Osteoblast (primary cell): Measurements from ENCODE around the gene EFCAB10. TPM values are rescaled to one million over a fixed set of nuclear protein-coding genes. Genes with fewer than 3 reads are reported as not detected.
A peak's percentile ranks its signal among the peaks of the same experiment; 100 is the strongest.

Source experiments
- DNase-seq: peaks from one replicate; pipeline ENCODE4 v3.0.0; 2011; ENCODE audit warnings: low spot score, mixed read lengths; ENCODE audit not compliant: insufficient read length; ENCODE audit errors: missing footprints
- H2AFZ ChIP-seq: 2 replicates; pipeline ENCODE4 v1.6.0; 2011; ENCODE audit warnings: mild to moderate bottlenecking, low read length
- H3K27ac ChIP-seq: 2 replicates; pipeline ENCODE4 v1.5.1; 2011; ENCODE audit warnings: mild to moderate bottlenecking, low read depth, low read length, moderate library complexity
- H3K27me3 ChIP-seq: 2 replicates; pipeline ENCODE4 v1.6.0; 2012; ENCODE audit warnings: mild to moderate bottlenecking, control low read depth, inconsistent platforms, low read length, moderate library complexity; ENCODE audit not compliant: insufficient read depth
- H3K36me3 ChIP-seq: 2 replicates; pipeline ENCODE4 v1.5.1; 2011; ENCODE audit warnings: mild to moderate bottlenecking, low read length, control low read depth, moderate library complexity; ENCODE audit not compliant: insufficient read depth
- H3K4me1 ChIP-seq: 2 replicates; pipeline ENCODE4 v1.5.1; 2011; ENCODE audit warnings: mild to moderate bottlenecking, low read length, control low read depth, moderate library complexity; ENCODE audit not compliant: insufficient read depth
- H3K4me2 ChIP-seq: 2 replicates; pipeline ENCODE4 v1.6.0; 2011; ENCODE audit warnings: mild to moderate bottlenecking, low read length; ENCODE audit not compliant: insufficient read depth
- H3K4me3 ChIP-seq: fragments of 200-600 bp; sonication (generic); 3 replicates; pipeline ENCODE4 v1.5.1; 2012; ENCODE audit warnings: mild to moderate bottlenecking, low read length, inconsistent platforms; ENCODE audit not compliant: insufficient read depth
- H3K79me2 ChIP-seq: 2 replicates; pipeline ENCODE4 v1.6.0; 2012; ENCODE audit warnings: mild to moderate bottlenecking, low read length, control low read depth, inconsistent platforms; ENCODE audit not compliant: insufficient read depth
- H3K9me3 ChIP-seq: 2 replicates; pipeline ENCODE4 v1.5.1; 2011; ENCODE audit warnings: low read depth, low read length, control low read depth
- H4K20me1 ChIP-seq: 2 replicates; pipeline ENCODE4 v1.6.0; 2012; ENCODE audit warnings: mild to moderate bottlenecking, low read length, control low read depth; ENCODE audit not compliant: insufficient read depth
- CTCF ChIP-seq: IDR thresholded peaks from 2 replicates; pipeline ENCODE4 v1.5.1; 2011; ENCODE audit warnings: mild to moderate bottlenecking, low read depth, low read length, moderate library complexity; ENCODE audit errors: extremely low read depth
- total RNA-seq: library from RNA; depleted of rRNA; stranded (reverse); fragments of >200 nt; gene quantifications from 2 replicates; pipeline ENCODE4 v1.2.3, GENCODE V29; 2012

The EFCAB10 gene
- total RNA-seq, 1 donor, result not detected

- H4K20me1 ChIP-seq, result no peaks in the 10 kb centered on the region
- H3K27ac ChIP-seq, result no peak overlapping the region
- TF ChIP-seq CTCF, result no peak
- no peaks in the 10 kb centered on the region for H3K9me3 ChIP-seq
- H3K4me1 ChIP-seq, result no peaks in the 10 kb centered on the region
- no peak for DNase-seq
- H3K4me3 ChIP-seq, result no peak overlapping the region
- no peaks in the 10 kb centered on the region for H3K36me3 ChIP-seq
- H3K27me3 ChIP-seq, result no peaks in the 10 kb centered on the region
- no peaks in the 10 kb centered on the region for H3K79me2 ChIP-seq
- H2AFZ ChIP-seq, result no peak overlapping the region
- no peak overlapping the region for H3K4me2 ChIP-seq
Observed at GRCh38 chr7:105583061-105583460, 1.8 kb upstream of the EFCAB10 start.

GRCh38 chr7:105580022-105580740 is 1.1 kb downstream of the EFCAB10 start:
- Histone ChIP-seq H2AFZ (no peak overlapping the region), H3K4me1 (no peaks in the 10 kb centered on the region), H3K79me2 (no peaks in the 10 kb centered on the region), H3K4me2 (no peak overlapping the region), H3K9me3 (no peaks in the 10 kb centered on the region), H4K20me1 (no peaks in the 10 kb centered on the region), H3K27me3 (no peaks in the 10 kb centered on the region), H3K4me3 (no peak overlapping the region), H3K27ac (no peak overlapping the region), H3K36me3 (no peaks in the 10 kb centered on the region)
- peak; percentile 11 for TF ChIP-seq CTCF
- DNase-seq, result no peak

GRCh38 chr7:105578496-105578895 is 2.8 kb downstream of the EFCAB10 start:
- H2AFZ ChIP-seq, result no peak overlapping the region
- H3K27ac ChIP-seq, result no peak overlapping the region
- no peak overlapping the region for H3K4me3 ChIP-seq
- H3K4me1 ChIP-seq, result no peaks in the 10 kb centered on the region
- no peaks in the 10 kb centered on the region for H3K79me2 ChIP-seq
- H3K9me3 ChIP-seq, result no peaks in the 10 kb centered on the region
- no peak overlapping the region for H3K4me2 ChIP-seq
- DNase-seq, result no peak
- H3K27me3 ChIP-seq, result no peaks in the 10 kb centered on the region
- no peaks in the 10 kb centered on the region for H3K36me3 ChIP-seq
- no peaks in the 10 kb centered on the region for H4K20me1 ChIP-seq
- TF ChIP-seq CTCF, result no peak

- H2AFZ ChIP-seq, result no peak overlapping the region
- no peaks in the 10 kb centered on the region for H3K4me1 ChIP-seq
- H3K9me3 ChIP-seq, result no peaks in the 10 kb centered on the region
- no peaks in the 10 kb centered on the region for H3K27me3 ChIP-seq
- H3K4me2 ChIP-seq, result no peak overlapping the region
- TF ChIP-seq CTCF, result no peak
- no peaks in the 10 kb centered on the region for H3K36me3 ChIP-seq
- H3K4me3 ChIP-seq, result no peak overlapping the region
- no peaks in the 10 kb centered on the region for H3K79me2 ChIP-seq
- no peak overlapping the region for H3K27ac ChIP-seq
- DNase-seq, result no peak
- H4K20me1 ChIP-seq, result no peaks in the 10 kb centered on the region
Observed at GRCh38 chr7:105577251-105577650, 4.0 kb downstream of the EFCAB10 start.
